DMS 273 (cell line): ENCODE measurements around the gene ADK.
"Not testable (repeated sequence)": the region's sequence is repeated elsewhere in the genome, so short reads cannot be mapped to it uniquely, and the experiment has no call there.

Source experiments
- DNase-seq: peaks from one replicate; lab custom pipeline; 2025; ENCODE audit not compliant: unreplicated experiment; lab: John Stamatoyannopoulos, UW

ADK gene

GRCh38 chr10:74292871-74293427 is 141.9 kb downstream of the ADK start:
- DNase-seq = no peak

GRCh38 chr10:74293686-74294371 is 142.8 kb downstream of the ADK start:
- peak; percentile 13 for DNase-seq

- no peak for DNase-seq
These were observed 146.5 kb downstream of the ADK start for GRCh38 chr10:74297389-74298080.

- not testable (repeated sequence) for DNase-seq
These were observed 149.1 kb downstream of the ADK start for GRCh38 chr10:74300074-74300621.

GRCh38 chr10:74300666-74301065 is 149.6 kb downstream of the ADK start:
- no peak for DNase-seq

- DNase-seq = no peak
These were observed 154.7 kb downstream of the ADK start for GRCh38 chr10:74305730-74306129.

- no peak for DNase-seq
These were observed 155.4 kb downstream of the ADK start for GRCh38 chr10:74306227-74306982.

- DNase-seq = no peak
These were observed 156.1 kb downstream of the ADK start for GRCh38 chr10:74307061-74307651.

GRCh38 chr10:74310652-74311257 is 159.7 kb downstream of the ADK start:
- no peak for DNase-seq

GRCh38 chr10:74314166-74314565 is 163.1 kb downstream of the ADK start:
- DNase-seq = no peak

GRCh38 chr10:74320026-74320425 is 169.0 kb downstream of the ADK start:
- DNase-seq = no peak

GRCh38 chr10:74320717-74321116 is 169.7 kb downstream of the ADK start:
- DNase-seq = no peak

- DNase-seq = no peak
These were observed 171.1 kb downstream of the ADK start for GRCh38 chr10:74322141-74322540.

GRCh38 chr10:74322565-74322964 is 171.5 kb downstream of the ADK start:
- DNase-seq = no peak

- DNase-seq = no peak
These were observed 177.4 kb downstream of the ADK start for GRCh38 chr10:74328388-74328787.

GRCh38 chr10:74329873-74330272 is 178.9 kb downstream of the ADK start:
- DNase-seq = no peak

- no peak for DNase-seq
These were observed 179.6 kb downstream of the ADK start for GRCh38 chr10:74330646-74331045.

GRCh38 chr10:74332398-74332797 is 181.4 kb downstream of the ADK start:
- peak; percentile 1 for DNase-seq

GRCh38 chr10:74333174-74333573 is 182.2 kb downstream of the ADK start:
- no peak for DNase-seq

GRCh38 chr10:74334221-74334620 is 183.2 kb downstream of the ADK start:
- peak; percentile 8 for DNase-seq

- no peak for DNase-seq
These were observed 184.5 kb downstream of the ADK start for GRCh38 chr10:74335501-74335900.
